PC-3 (cell line): ENCODE data around the gene MAP3K7CL.

ENCODE experiments used
- EZH2phosphoT487 ChIP-seq: fragments of 300-600 bp; sonication (generic); IDR thresholded peaks from 2 replicates; pipeline ENCODE4 v1.6.1; 2018; ENCODE audit warnings: mild to moderate bottlenecking, antibody characterized with exemption, low read length, borderline replicate concordance
- TF ChIP-seq, protein P1 (sequence below): fragments of 300-600 bp; sonication (generic); conservative IDR thresholded peaks from 2 replicates; pipeline ENCODE4 v1.5.1; 2017; ENCODE audit warnings: antibody characterized with exemption, low read depth, mild to moderate bottlenecking, low read length

DNA sequence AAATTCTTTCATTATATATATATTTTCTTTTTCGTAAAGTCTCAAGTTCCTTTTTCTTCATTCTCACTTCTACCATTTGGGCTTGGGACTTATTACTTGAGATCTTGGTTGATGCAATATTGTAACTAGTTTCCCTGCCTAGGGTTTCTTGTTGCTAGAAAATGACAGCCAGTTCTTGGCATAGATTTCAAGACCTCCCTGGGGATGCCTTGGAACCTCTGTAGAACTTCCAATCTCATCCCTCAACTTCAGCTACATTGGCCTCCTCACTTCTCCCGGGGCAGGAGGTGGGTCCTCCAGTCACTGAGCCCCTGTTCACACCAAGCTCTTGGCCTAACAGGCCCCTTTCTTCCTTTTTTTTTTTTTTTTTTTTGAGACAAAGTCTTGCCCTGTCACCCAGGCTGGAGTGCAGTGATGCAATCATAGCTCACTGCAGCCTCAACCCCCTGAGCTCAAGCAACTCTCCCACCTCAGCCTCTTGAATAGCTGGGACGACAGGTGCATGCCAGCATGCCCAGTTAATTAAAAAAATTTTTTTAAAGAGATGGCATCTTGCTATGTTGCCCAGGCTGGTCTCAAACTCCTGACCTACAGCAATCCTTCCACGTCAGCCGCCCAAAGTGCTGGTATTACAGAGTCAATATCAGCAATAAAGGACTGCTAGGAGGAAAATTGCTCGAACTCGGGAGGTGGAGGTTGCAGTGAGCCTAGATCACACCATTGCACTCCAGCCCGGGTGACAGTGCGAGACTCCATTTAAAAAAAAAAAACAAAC is 33.1 kb downstream of the MAP3K7CL start:
- TF ChIP-seq EZH2phosphoT487, result no peak
- TF ChIP-seq, protein P1, sequence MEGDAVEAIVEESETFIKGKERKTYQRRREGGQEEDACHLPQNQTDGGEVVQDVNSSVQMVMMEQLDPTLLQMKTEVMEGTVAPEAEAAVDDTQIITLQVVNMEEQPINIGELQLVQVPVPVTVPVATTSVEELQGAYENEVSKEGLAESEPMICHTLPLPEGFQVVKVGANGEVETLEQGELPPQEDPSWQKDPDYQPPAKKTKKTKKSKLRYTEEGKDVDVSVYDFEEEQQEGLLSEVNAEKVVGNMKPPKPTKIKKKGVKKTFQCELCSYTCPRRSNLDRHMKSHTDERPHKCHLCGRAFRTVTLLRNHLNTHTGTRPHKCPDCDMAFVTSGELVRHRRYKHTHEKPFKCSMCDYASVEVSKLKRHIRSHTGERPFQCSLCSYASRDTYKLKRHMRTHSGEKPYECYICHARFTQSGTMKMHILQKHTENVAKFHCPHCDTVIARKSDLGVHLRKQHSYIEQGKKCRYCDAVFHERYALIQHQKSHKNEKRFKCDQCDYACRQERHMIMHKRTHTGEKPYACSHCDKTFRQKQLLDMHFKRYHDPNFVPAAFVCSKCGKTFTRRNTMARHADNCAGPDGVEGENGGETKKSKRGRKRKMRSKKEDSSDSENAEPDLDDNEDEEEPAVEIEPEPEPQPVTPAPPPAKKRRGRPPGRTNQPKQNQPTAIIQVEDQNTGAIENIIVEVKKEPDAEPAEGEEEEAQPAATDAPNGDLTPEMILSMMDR, result no peak
